HG02840 (cell line): ENCODE data around the gene KIAA1549.

Experiments used
- ATAC-seq: cut with Tn5 transposase; IDR thresholded peaks from one replicate; pipeline ENCODE4 v1.9.1; 2021; ENCODE audit warnings: mild to moderate bottlenecking, moderate library complexity, moderate number of reproducible peaks; ENCODE audit not compliant: unreplicated experiment, low FRiP score

Gene KIAA1549

DNA sequence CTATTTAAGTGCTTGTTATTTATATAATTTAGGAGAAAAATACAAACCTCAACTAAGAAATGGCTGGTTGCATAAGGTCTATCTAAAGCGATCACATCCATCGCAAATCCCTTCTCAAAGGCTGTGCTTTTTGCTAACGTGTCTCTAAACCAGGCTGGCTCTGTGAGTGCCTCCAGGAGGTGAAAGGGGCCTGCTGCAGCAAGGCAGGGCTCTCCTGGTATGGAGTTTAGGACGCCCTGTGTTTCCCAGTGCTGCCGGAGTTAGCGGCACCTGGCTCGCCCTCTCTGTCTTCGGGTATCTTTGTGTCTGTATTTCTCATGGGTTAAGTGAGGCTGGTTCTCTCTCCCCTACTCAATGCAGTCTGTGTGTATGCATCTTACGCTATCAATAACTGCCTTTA is 114.8 kb downstream of the KIAA1549 start:
- ATAC-seq, result no peak

DNA sequence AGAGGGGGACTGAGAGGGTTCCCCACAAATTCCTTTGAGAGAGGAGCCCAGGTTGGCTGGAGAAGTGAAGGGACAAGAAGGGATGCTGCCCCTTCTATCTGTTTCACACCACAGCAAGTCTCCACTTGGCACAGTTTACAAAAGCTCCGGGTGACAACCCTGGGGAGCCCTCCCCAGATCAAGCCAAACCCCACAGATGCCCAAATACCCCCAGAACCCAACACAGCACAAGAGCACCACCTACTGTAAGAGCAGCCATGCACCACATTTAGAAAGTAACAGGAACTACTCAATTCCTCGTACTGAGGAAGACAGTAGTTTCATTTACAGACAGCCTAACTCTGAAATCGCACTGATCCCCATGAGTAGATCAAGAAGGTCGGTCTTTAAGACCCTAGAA is 115.3 kb downstream of the KIAA1549 start:
- ATAC-seq, result no peak

DNA sequence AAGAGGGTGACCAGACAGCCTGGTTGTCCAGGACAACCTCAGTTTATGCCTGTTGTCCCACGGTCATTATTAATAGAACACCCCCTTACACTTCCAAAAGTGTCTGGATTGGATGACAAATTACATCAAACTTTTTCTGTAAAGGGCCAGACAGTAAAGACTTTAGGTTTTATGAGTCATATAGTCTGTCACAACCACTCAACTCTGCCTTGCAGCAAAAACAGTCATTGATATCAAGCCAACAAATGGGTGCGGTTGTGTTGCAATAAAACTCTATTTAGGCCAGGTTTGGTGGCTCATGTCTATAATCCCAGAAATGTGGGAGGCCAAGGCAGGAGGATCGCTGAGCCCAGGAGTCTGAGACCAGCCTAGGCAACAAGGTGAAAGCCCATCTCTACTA is 116.5 kb downstream of the KIAA1549 start:
- ATAC-seq, result no peak

DNA sequence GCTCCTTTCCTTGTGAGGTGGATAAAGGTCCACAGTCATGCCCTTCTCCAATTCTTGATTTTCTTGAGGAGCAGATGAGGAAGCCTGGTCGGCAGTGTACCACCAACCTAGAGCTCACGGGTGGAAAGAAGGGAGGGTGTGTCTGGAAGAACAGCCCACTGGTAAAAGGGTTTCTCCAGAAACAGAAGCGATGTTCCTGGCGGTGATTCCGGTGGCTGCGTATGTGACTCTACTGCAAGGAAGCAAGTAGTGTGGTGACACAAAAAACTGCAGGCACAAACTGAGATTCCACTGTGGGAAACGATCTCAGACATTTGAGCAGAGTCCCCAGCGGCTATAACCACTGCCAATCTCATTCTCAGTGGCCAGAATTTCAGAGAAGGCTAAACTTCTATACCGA is 117.3 kb downstream of the KIAA1549 start:
- ATAC-seq, result no peak

- no peak for ATAC-seq
Measured at GRCh38 chr7:138861051-138861450, 120.1 kb downstream of the KIAA1549 start.

DNA sequence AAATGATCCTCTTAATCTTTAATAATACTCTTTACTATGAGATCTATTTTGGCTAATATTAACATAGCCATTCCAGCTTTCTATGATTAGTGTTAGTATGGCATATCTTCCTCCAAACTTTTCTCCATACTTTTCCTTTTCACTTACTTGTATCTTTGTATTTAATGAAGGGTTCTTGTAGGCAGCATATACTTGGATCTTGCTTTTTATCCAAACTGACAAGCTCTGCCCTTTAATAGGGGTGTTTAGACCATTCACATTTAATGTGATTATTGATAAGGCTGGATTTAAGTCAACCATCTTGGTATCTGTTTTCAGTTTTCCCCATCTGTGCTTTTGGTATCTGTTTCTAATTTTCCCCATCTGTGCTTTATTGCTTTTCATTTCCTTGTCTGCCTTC is 123.5 kb downstream of the KIAA1549 start:
- no peak for ATAC-seq

- ATAC-seq, result no peak
Measured at GRCh38 chr7:138854115-138854645, 127.0 kb downstream of the KIAA1549 start.

DNA sequence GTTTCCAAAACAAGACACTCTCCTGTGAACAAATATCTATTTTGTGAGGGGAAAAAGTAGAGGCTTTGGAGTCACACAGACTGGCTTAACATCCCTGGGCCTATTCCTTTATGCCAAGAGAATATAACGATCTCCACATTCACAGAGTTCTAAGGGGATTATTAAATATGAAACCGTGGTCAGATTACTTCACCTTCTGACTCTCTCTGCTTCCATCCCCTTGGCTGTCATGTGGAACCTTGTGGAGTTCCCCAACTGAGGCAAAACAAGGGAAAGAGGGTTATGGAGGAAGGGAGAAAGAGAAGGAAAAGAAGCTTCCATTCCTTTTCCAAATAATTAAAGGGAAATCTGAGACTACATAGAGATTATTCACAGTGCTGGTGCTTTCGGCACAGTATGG is 127.7 kb downstream of the KIAA1549 start:
- no peak for ATAC-seq

- ATAC-seq, result no peak
Measured at GRCh38 chr7:138852469-138852868, 128.7 kb downstream of the KIAA1549 start.

DNA sequence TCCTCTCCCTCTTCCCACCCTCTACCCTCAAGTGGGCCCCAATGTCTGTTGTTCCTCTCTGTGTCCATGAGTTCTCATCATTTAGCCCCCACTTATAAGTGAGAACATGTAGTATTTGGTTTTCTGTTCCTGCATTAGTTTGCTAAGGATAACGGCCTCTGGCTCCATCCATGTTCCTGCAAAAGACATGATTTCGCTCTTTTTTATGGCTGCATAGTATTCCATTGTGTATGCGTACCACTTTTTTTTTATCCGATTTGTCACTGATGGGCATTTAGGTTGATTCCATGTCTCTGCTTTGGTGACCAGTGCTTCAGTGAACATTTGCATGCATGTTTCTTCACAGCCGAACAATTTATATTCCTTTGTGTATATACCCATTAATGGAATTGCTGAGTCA is 131.5 kb downstream of the KIAA1549 start:
- no peak for ATAC-seq

DNA sequence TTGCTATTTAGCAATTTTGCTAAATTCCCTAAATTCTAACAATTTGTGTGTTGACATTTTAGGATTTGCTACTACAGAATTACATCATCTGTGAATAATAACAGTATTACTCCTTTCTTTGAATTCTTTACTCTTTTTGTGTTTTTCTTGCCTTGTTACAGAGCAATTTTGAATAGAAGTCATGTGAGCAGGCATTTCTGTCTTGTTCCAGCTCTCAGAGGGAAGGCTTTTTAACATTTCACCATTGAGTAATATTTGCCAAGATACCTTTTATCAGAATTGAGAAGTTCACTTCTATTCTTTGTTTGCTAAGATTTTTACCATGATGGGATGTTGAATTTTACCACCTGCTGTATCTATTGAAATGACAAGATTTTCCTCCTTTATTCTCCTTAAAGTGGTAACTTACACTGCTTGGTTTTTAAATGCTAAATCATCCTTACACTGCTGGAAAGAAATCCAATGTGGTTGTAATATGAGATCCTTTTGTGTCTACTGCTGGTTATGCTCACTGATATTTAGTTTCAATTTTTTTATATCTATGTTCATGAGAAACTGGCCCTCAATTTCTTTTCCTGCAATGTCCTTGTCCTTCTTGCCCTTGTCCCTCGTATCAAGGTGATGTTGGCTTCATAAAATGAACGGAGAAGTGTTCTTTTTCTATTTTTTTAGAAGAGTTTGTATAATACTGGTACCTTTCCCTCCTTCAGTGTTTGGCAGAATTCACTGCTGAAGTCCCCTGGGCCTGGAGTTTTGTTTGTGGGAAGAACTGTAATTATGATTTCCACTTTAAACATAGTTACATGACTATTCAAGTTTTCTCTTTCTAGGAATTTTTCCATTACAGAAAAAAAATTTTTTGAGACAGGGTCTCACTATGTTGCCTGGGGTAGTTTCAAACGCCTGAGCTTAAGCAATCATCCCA is 132.9 kb downstream of the KIAA1549 start:
- no peak for ATAC-seq

GRCh38 chr7:138845711-138846110 is 135.5 kb downstream of the KIAA1549 start:
- ATAC-seq, result no peak

DNA sequence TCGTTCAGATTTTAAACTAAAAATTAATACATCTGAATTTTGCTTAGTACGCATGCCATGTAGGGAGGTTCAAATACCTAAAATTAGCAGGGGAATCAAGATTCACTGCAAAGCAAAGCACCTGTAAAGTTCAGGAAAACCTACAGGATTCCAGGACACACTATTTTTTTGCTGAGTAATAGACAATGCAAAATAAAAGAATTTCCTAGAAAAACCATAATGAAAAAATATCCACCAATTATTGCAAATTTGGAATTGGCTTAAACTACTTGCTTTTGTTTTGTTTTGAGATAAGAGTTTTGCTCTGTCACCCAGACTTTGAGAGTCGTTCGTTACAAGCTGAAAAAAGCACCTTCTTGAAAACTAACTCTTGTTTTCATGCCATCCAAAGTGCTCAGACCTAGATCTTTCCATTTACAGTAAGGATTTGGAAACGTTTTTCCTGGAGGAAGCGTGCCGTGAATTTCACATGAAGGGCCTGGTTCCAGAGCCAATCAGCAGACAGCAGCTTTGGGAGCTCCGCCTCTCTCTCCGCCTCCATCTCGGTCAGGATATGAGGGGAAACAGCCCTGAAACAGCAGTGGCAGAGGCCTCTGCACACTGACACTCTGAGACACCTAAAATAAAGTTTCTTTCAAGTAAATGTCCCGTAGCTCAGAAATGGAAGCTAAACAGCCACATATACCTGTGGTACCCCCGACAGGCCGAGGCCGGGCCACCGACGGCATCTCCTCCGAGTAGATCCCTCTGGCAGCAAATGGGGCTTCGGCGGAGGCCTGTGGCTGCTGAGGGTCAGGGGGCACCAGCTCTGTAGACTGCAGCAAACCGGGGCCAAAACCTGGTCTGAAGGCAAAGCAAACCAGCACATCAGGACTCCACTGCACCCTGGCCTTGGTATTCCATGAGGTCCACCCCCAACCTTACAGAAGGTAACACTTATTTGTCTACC is 137.3 kb downstream of the KIAA1549 start:
- no peak for ATAC-seq

DNA sequence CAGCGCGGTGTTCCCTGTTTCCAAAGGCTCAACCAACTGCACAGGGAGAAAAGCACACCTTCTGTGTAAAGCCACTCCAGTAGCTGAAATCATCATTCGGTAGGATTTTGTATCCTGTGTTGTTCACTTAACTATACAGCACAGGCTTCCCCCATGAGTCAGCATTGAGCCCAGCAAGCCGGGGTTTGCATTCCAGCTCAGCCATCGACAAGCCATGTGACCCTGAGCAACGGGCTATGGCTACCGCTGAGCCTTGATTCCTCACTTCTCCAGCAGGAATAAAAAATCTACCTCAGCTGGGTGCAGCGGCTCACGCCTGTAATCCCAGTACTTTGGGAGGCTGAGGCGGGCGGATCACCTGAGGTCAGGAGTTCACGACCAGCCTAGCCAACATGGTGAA is 139.1 kb downstream of the KIAA1549 start:
- no peak for ATAC-seq

- no peak for ATAC-seq
Measured at GRCh38 chr7:138838166-138838565, 143.0 kb downstream of the KIAA1549 start.

DNA sequence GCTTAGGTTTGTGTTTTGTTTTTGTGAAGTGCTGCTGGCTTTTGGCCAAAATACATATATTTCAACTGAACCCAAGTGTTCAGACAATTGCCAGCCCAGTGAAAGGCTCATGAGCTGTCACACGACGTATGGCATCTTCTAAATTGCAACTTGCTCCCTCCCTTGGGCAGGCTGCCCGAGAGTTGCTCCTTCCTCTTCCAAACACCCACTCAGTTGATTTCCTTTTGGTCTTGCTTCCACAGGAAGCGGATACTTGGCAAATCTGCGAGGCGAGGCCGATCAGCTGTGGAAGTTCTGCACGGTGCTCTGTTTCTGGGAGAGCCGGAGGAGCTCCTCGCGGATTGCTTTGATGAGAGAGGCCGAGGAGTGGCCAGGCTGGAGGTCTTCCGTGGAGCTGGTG is 143.6 kb downstream of the KIAA1549 start:
- ATAC-seq, result no peak

DNA sequence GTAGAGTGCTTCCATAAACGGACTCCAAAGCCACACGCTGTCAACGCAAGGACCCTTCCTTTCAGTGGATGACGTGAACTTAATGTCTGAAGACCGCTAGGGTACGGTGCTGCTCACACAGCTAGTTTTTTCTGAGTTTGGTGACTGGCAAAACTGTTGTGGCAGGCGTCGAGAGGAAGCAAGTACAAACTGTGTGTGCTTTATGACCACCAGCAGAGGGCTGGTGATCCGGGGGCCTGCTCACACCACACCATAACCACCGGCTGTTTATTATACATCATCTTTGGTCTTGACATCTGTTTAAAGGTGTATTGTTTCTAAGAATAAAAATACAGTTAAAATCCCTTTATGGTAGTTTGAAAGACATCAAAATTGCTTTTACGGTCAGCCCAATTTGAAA is 146.1 kb downstream of the KIAA1549 start:
- no peak for ATAC-seq

GRCh38 chr7:138834583-138834982 is 146.6 kb downstream of the KIAA1549 start:
- ATAC-seq, result no peak

DNA sequence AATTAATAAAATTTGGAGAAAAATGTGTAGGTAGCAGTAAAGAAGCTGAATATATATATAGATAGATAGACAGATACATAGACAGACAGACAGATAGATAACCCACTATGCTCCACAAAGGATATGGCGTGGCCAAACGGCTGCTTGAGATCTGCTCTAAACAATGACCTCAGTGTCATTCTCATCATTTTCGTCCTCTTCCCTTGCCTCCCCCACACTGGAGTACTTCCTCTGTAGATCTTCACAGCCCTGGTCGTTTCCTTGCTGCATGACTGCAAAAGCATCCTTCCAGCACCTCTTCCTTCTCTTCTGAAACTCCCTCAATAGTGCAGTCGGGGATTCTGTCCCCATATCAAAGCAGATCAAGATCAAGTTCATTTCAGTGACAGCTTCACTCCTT is 147.6 kb downstream of the KIAA1549 start:
- ATAC-seq, result no peak

- ATAC-seq, result no peak
Measured at GRCh38 chr7:138832966-138833365, 148.2 kb downstream of the KIAA1549 start.

GRCh38 chr7:138829335-138829734 is 151.9 kb downstream of the KIAA1549 start:
- ATAC-seq, result no peak
